Left lung (tissue), 10 donors: ENCODE measurements around the gene THTPA. TPM values are rescaled to one million over a fixed set of nuclear protein-coding genes. Genes with fewer than 3 reads are reported as not detected.
A peak's percentile ranks its signal among the peaks of the same experiment; 100 is the strongest.
"Not testable (repeated sequence)": the region's sequence is repeated elsewhere in the genome, so short reads cannot be mapped to it uniquely, and the experiment has no call there.

Experiments used
- ATAC-seq: fragments of 200-7000 bp; cut with Tn5 transposase; one replicate; pipeline ENCODE4 v1.9.1; 2020; ENCODE audit warnings: moderate library complexity
- DNase-seq, 4 donors: peaks; one replicate each; pipeline ENCODE4 v3.0.0-alpha.2; 2013 to 2020
- H3K27ac ChIP-seq, 2 donors: fragments of 200-600 bp; sonication (generic) in 1 of 2; one replicate each; pipeline versions ENCODE4 v1.5.0 to v1.8.0; 2020 to 2021
- H3K27me3 ChIP-seq, 2 donors: fragments of 200-600 bp; sonication (generic) in 1 of 2; one replicate each; pipeline versions ENCODE4 v1.5.0 to v1.8.0; 2020 to 2021
- H3K36me3 ChIP-seq, 2 donors: fragments of 200-600 bp; sonication (generic) in 1 of 2; one replicate each; pipeline versions ENCODE4 v1.5.0 to v1.8.0; 2020 to 2021
- H3K4me1 ChIP-seq, 2 donors: fragments of 200-600 bp; one replicate each; pipeline ENCODE4 v1.8.0; 2021
- H3K4me3 ChIP-seq, 2 donors: fragments of 200-600 bp; sonication (generic) in 1 of 2; one replicate each; pipeline versions ENCODE4 v1.5.0 to v1.8.0; 2020 to 2021; ENCODE audit warnings: mild to moderate bottlenecking in 1 of 2
- H3K9me3 ChIP-seq, 2 donors: fragments of 200-600 bp; sonication (generic) in 1 of 2; one replicate each; pipeline versions ENCODE4 v1.5.0 to v1.8.0; 2020 to 2021
- CTCF ChIP-seq, 2 donors: fragments of 200-600 bp; sonication (generic) in 1 of 2; IDR thresholded peaks; one replicate each; pipeline versions ENCODE4 v1.5.0 to v1.8.0; 2021; ENCODE audit warnings: antibody characterized with exemption in 2 of 2
- intact Hi-C, 2 donors: fragments of 100-400 bp; cut with DNase I; formaldehyde crosslinking; loops; one replicate each; pipeline versions ENCODE4 v1.11.2 to v1.14.2; 2022
- polyA plus RNA-seq, 6 donors: library from polyadenylated mRNA; unstranded; fragments of 120-200 nt; gene quantifications; one replicate each; pipeline ENCODE4 v1.2.1, GENCODE V29; 2013; ENCODE audit not compliant: insufficient read length in 6 of 6
- total RNA-seq, 2 donors: library from RNA; stranded (reverse); fragmentation: NEBNext Ultra II Directional; extraction: Animal tissue kit (Norgen Biotek cat#: 25700); gene quantifications; one replicate each; pipeline ENCODE4 v1.2.1, GENCODE V29; 2021
- donor health status: DM: no; HTN: yes; CAD: no.
- donor health status: DM: no; HTN: no; CAD: no.

The THTPA gene
- total and polyA plus RNA-seq, 8 donors = 10.7 to 20.3 (median 12.6) TPM

DNA sequence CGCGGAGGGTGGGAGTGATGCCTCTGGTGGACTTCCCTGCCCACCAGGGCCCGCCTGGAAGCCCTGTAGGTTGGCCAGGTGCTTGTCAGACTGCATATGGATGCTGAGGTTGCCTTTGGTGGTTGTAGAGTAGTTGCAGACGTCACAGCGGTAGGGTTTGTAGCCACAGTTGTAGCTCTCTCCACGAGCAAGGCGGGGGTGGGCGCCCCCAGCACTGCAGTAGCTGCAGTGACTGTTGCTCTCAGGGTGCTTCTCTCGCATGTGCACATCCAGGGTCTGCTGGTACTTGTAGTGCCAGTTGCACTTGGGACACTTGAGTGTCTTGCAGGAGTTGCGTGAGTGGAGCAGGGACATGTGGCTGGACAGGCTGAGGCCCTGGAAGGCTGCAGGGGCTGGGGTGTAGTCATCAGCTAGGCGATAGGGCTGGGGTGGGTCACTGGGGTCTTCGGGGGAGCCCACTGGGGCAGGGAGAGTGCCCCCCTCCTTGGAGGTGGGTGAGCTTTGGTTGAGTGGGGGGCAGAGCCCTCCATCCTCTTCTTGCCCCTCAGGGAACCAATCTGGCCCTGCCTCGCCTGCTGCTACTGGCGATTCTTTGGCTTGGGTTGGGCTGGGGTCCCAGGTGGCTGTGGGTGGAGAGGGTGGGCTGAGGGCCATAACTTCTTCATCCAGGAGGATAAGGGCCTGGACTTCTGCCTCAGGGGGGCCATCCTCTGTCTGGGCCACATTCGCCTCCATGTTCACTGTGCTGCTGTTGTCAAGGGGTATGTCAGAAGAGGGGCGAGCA is 22.2 kb upstream of the THTPA start:
- Histone ChIP-seq H3K36me3 (no peaks in the 10 kb centered on the region), H3K9me3 (no peaks in the 10 kb centered on the region), H3K4me3 (no peak overlapping the region), H3K27me3 (no peaks in the 10 kb centered on the region), H3K4me1 (no peaks in the 10 kb centered on the region), H3K27ac (no peak overlapping the region)
- ATAC-seq (no peak), DNase-seq (no peak)
- intact Hi-C loops = loop anchor here in 1 of 2 donors (10.0 kb wide), 1 partner anchor 49 kb away; no protein-coding TSS in a partner anchor
- TF ChIP-seq CTCF (IDR thresholded peaks at IDR 0.05) = no peak

DNA sequence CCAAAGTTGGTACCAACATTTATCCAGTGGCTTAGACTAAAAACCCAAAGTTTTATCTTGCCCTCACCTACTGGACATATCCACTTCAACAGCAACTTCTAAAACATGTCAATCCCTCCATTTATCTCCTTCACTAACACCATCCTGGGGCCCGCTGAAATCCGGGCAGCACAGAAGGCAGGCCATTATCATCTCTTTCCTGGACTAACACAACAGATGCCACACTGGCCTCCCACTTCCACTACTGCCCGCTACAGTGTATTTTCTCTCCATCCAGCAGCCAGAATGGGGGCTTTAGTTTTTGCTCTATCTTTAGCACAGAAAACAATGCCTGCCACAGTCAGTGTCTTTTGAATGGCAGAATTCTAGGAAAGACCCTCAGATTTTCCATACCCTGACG is 20.1 kb upstream of the THTPA start:
- Histone ChIP-seq H3K27ac (no peak overlapping the region), H3K9me3 (no peaks in the 10 kb centered on the region), H3K36me3 (no peaks in the 10 kb centered on the region), H3K4me1 (no peaks in the 10 kb centered on the region), H3K27me3 (no peaks in the 10 kb centered on the region), H3K4me3 (no peak overlapping the region)
- TF ChIP-seq CTCF (IDR thresholded peaks at IDR 0.05) = no peak
- intact Hi-C loops = loop anchor here in 1 of 2 donors (10.0 kb wide), 1 partner anchor 51 kb away; no protein-coding TSS in a partner anchor
- ATAC-seq = no peak
- no peak for DNase-seq

- H3K27me3 ChIP-seq = no peaks in the 10 kb centered on the region
- ATAC-seq (no peak), DNase-seq (no peak)
- H3K36me3 ChIP-seq = no peaks in the 10 kb centered on the region
- no peak for TF ChIP-seq CTCF (IDR thresholded peaks at IDR 0.05)
- H3K4me3 ChIP-seq = no peak overlapping the region
- no peaks in the 10 kb centered on the region for H3K4me1 ChIP-seq
- H3K9me3 ChIP-seq = no peaks in the 10 kb centered on the region
- intact Hi-C loops = loop anchor here in 1 of 2 donors (10.0 kb wide), 1 partner anchor 52 kb away; no protein-coding TSS in a partner anchor
- no peak overlapping the region for H3K27ac ChIP-seq
Observed at GRCh38 chr14:23536494-23536893, 19.6 kb upstream of the THTPA start.

GRCh38 chr14:23536906-23537305 is 19.2 kb upstream of the THTPA start:
- H3K27me3 ChIP-seq, H3K9me3 ChIP-seq, H3K27ac ChIP-seq, DNase-seq, H3K4me1 ChIP-seq, H3K36me3 ChIP-seq, ATAC-seq, H3K4me3 ChIP-seq: not testable (repeated sequence)
- intact Hi-C loops = loop anchor here in 1 of 2 donors (10.0 kb wide), 1 partner anchor 52 kb away; no protein-coding TSS in a partner anchor

GRCh38 chr14:23537351-23538049 is 18.6 kb upstream of the THTPA start:
- TF ChIP-seq CTCF (IDR thresholded peaks at IDR 0.05) = no peak
- Histone ChIP-seq H3K9me3 (no peaks in the 10 kb centered on the region), H3K4me1 (no peaks in the 10 kb centered on the region), H3K27ac (no peak overlapping the region), H3K4me3 (no peak overlapping the region), H3K36me3 (no peaks in the 10 kb centered on the region), H3K27me3 (no peaks in the 10 kb centered on the region)
- no peak for ATAC-seq
- peak in 1 of 4 donors; percentile 65 for DNase-seq
- intact Hi-C loops = loop anchor here in 1 of 2 donors (10.0 kb wide), 1 partner anchor 53 kb away; no protein-coding TSS in a partner anchor
